ENCODE measurements around the gene CUX1.
"Not testable (repeated sequence)": the region's sequence is repeated elsewhere in the genome, so short reads cannot be mapped to it uniquely, and the experiment has no call there.

Gene CUX1

DNA sequence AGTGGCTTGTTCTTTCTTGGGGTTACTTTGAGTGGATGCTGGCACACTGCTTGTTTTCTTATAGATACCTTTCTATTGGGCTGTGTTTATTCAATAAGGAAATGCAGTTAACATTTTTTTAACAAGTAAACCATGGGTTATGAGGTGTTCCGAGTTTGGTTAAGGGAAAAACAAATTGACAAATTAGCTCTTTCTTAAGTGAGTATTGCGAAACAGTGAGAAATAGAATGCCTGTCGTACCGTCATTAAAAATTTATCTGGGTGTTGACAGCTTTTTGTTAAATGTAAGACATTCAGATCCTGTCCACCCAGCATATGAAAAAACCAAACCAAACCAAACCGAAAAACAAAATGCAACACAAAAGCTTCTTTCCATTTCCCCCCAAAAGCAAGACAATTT is 6.2 kb downstream of the CUX1 start:
- DNase-seq (ENCODE audit: low spot score), result no peak

- DNase-seq (ENCODE audit: low spot score), result no peak
Measured at GRCh38 chr7:101824440-101824839, 7.0 kb downstream of the CUX1 start.

DNA sequence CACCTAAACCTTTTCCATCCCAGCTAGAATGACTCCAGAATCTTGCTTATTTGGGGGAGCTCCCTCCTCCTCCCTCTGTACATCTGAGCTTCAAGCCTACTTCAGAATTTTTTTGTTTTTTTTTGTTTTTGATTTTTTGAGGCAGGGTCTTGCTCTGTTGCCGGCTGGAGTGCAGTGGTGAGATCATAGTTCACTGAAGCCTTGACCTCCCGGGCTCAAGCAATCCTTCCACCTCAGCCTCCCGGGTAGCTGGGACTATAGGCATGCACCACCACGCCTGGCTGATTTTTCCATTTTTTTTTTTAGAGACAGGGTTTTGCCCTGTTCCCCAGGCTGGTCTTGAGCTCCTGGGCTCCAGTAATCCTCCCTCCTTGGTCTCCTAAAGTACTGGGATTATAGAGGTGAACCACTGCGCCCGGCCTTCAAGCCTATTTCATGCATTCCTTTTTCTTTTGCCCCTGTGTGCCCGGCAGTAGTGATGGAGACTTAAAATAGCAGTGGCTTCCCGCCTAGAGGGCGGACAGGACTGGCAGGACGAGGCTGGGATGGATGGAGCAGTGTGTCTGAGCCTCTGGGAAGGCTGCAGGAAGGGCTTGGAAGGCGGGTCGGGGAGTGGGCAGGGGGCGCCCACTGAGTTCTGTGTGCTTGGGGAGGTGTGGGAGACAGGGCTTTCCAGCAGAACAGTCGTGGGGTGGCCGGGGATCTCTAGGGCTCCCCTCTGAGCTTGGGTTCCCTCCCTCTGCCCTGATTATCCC is 8.8 kb downstream of the CUX1 start:
- no peak for DNase-seq (ENCODE audit: low spot score)

GRCh38 chr7:101828301-101829020 is 11.0 kb downstream of the CUX1 start:
- DNase-seq (ENCODE audit: low spot score), result no peak

DNA sequence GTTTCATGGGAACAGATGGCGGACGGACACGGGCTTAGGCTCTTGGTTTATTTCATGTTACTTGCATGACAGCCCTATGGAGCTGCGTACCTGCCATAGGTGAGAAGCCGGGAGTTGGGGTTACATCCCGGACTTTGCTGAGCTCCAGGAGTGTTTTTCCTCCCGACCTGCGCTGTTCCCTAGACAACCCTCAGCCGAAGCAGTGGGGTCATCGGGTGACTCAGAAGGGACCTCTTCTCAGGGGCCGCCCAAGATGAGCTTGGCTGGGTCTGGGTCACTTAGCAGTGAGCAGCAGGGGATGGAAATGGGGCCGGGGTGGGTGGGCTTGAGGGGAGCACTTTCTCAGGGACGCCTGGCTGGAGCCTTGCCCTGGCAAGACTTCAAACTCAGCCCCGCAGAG is 11.9 kb downstream of the CUX1 start:
- no peak for DNase-seq (ENCODE audit: low spot score)

DNA sequence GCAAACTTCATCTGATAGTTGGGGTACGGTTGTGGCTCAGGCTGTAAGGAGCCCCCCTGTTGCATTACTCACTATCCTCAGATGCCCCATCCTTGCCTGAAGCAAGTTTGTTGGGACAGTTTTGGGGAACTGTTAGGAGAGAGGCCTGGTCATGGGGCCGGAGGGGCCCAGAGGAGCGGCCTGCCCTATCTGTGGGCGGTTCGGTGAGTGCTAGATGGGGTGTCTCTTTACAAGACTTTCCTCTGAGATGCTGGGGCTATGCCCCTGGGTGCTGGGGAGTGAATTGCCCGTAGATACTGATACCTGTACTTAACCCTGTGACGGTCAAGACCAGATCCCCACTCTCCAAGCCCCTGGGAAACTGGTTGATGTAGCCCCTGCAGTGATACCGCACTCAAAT is 12.4 kb downstream of the CUX1 start:
- DNase-seq (ENCODE audit: low spot score), result no peak

- not testable (repeated sequence) for DNase-seq (ENCODE audit: low spot score)
Measured at GRCh38 chr7:101831396-101831795, 14.0 kb downstream of the CUX1 start.

- DNase-seq (ENCODE audit: low spot score), result no peak
Measured at GRCh38 chr7:101832205-101832631, 14.8 kb downstream of the CUX1 start.

GRCh38 chr7:101832685-101833375 is 15.4 kb downstream of the CUX1 start:
- DNase-seq (ENCODE audit: low spot score), result no peak

DNA sequence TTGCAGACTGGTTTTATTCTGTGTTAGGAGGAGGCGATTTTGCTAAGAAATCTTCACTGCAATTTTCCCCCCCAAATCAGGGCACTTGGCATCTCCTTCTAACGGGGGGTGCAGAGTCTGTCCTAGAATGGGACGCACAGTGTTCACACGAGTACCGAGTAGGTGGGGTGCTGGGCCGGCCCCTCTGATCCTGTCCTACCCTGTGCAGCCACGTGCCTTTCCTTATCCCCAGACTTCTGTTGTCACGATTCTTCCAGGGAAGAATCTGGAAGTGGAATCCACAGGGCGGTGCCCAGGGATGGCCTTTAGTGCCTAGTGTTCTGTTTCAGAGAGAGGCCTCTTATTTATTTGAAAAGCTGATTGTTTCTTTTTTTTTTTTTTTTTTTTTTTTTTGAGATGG is 16.4 kb downstream of the CUX1 start:
- DNase-seq (ENCODE audit: low spot score), result no peak

DNA sequence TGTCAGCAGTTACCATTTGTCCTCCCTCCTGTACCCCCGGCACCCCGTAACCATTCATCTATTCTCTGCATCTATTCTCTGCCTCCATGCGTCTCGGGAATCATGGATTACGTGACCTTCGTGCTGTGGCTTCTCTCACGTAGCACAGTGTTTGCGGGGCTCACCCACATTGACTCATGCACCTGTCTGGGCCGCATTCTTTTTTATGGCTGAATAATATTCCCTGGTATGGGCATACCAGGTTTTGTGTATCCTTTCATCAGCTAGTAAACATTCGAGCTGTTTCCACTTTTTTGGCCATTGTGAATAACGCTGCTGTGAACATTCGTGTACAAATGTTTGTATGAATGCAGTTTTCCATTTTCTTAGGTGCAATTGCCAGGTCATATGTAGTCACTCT is 17.7 kb downstream of the CUX1 start:
- no peak for DNase-seq (ENCODE audit: low spot score)

- DNase-seq (ENCODE audit: low spot score), result not testable (repeated sequence)
Measured at GRCh38 chr7:101837433-101837832, 20.0 kb downstream of the CUX1 start.

GRCh38 chr7:101838837-101839483 is 21.5 kb downstream of the CUX1 start:
- DNase-seq (ENCODE audit: low spot score), result no peak

- no peak for DNase-seq (ENCODE audit: low spot score)
Measured at GRCh38 chr7:101841328-101841727, 23.9 kb downstream of the CUX1 start.

GRCh38 chr7:101843293-101844271 is 26.2 kb downstream of the CUX1 start:
- no peak for DNase-seq (ENCODE audit: low spot score)

DNA sequence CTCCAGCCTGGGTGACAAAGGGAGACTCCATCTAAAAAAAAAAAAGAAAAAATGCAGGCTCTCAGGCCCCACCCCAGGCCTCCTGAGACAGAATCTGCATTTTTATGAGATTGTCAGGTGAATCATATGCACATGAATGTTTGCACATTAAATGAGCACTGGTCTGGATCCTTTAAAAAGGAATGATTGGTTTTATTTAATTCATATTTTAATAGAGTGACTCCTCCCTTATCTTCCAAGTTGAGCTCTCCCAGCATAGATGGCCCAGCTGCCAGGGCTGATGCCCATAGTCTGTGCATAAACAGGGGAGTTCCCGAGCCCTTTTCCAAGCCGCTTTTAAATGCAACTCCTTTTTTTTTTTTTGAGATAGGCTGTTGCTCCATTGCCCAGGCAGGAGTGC is 28.5 kb downstream of the CUX1 start:
- no peak for DNase-seq (ENCODE audit: low spot score)

DNA sequence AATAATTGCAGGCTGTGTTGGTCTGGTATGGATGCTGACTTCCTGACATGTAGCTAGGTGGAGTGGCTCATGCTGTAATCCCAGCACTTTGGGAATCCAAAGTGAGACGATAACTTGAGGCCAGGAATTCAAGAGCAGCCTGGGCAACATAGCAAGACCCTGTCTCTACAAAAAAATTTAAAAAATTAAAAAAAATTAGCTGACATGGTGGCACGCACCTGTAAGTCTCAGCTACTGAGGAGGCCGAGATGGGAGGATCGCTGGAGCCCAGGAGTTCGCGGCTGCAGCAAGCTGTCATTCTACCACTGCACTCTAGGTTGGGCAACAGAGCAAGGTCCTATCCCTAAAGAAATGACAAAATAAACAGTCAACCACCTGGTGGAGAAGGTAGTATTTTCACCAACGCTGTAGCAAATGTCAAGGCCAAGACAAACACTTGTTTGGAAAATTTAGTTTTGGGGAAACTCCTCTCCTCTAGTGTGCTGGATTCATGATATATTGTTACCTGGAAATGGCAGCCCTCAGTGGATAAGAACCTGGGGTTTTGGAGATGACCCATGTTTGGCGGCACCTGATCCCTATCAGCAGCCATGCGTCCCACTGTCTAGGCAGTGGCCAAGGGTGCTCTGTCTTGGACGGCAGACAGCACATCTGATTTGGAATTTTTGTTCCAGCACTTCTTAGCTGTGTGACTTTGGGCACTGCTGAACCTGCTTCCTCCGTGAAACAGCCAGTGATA is 29.5 kb downstream of the CUX1 start:
- DNase-seq (ENCODE audit: low spot score), result no peak

GRCh38 chr7:101848208-101848951 is 31.0 kb downstream of the CUX1 start:
- DNase-seq (ENCODE audit: low spot score), result peak; percentile 43

- DNase-seq (ENCODE audit: low spot score), result not testable (repeated sequence)
Measured at GRCh38 chr7:101849314-101849713, 31.9 kb downstream of the CUX1 start.

- not testable (repeated sequence) for DNase-seq (ENCODE audit: low spot score)
Measured at GRCh38 chr7:101852364-101852763, 34.9 kb downstream of the CUX1 start.
